ENCODE measurements around the gene CCDC188.

The CCDC188 gene

GRCh38 chr22:20116376-20116950, 34.4 kb downstream of the CCDC188 start:
- no peak for DNase-seq

GRCh38 chr22:20115691-20116375, 35.0 kb downstream of the CCDC188 start, which contains the start of gene RANBP1:
Gene RANBP1 (plus strand): TSS chr22:20116104. CDS start chr22:20116185, 81 bp downstream.
- no peak for DNase-seq

- DNase-seq = no peak
These were observed 36.1 kb downstream of the CCDC188 start for GRCh38 chr22:20114506-20115475.

GRCh38 chr22:20113551-20114310, 37.1 kb downstream of the CCDC188 start:
- DNase-seq = no peak

GRCh38 chr22:20112623-20113511, 38.0 kb downstream of the CCDC188 start:
- DNase-seq = no peak

GRCh38 chr22:20111689-20112622, 38.9 kb downstream of the CCDC188 start:
- DNase-seq = no peak

- no peak for DNase-seq
These were observed 39.7 kb downstream of the CCDC188 start for GRCh38 chr22:20111045-20111688.

GRCh38 chr22:20110359-20110985, 40.4 kb downstream of the CCDC188 start:
- no peak for DNase-seq

- DNase-seq = no peak
These were observed 41.2 kb downstream of the CCDC188 start for GRCh38 chr22:20109411-20110358.

- no peak for DNase-seq
These were observed 42.1 kb downstream of the CCDC188 start for GRCh38 chr22:20108757-20109230.

GRCh38 chr22:20107951-20108756, 42.7 kb downstream of the CCDC188 start:
- DNase-seq = no peak

GRCh38 chr22:20107471-20107901, 43.4 kb downstream of the CCDC188 start:
- DNase-seq = no peak

- no peak for DNase-seq
These were observed 44.0 kb downstream of the CCDC188 start for GRCh38 chr22:20106849-20107237.

- DNase-seq = no peak
These were observed 44.5 kb downstream of the CCDC188 start for GRCh38 chr22:20106205-20106848.

- DNase-seq = no peak
These were observed 45.2 kb downstream of the CCDC188 start for GRCh38 chr22:20105456-20106204.
